NCI-H2171 treated with DMSO at 0.1 percent for 48 hours (cell line): ENCODE results near the gene DCP2.
"Not testable (repeated sequence)": the region's sequence is repeated elsewhere in the genome, so short reads cannot be mapped to it uniquely, and the experiment has no call there.

Experiments
- DNase-seq: peaks from one replicate; lab custom pipeline; 2025; lab: John Stamatoyannopoulos, UW

Gene DCP2

DNA sequence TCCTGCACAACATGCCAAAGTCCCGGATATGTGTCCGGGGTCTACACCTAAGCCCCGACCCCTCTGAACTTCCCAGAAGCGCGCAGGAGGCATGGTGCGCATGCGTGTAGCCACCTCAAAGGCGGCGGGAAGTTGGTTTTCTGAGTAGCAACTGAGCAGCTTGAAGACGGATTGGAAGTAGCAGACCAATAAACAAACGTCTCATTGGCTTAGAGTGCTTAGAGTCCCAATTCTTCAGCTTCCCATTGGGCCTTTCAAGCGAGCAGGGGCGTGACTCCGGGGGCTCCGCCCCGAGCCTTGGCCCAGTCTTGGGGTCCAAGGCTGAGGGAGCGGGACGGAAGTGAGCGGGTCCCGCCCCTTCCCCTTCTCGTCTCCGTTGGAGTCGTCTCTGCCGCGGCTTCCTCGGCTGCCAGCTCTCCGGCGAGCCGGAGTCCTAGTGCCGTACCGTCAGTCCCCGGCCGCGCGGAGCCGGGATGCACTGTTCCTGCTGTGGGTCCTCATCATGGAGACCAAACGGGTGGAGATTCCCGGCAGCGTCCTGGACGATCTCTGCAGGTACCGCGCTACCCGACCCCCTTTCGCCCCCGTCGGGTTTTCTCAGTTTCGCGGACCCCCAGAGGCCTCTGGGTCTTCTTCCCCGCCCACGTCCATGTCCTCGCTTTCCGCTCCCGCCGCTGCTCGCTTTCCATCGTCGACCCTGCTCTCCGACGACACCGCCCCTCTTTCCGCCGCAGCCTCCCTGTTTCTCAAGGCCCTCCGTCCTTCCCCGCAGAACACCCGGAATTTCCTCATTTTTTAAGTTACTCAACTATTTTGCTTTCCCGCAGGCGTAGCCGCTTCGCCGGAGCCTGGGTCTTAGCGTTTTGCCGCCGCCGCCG lies at the start of gene DCP2:
DCP2 (plus strand) TSS at position 367 of the 878 bp plus-strand sequence; CDS start at position 503, 136 bp downstream.
- DNase-seq, result peak; percentile 96

DNA sequence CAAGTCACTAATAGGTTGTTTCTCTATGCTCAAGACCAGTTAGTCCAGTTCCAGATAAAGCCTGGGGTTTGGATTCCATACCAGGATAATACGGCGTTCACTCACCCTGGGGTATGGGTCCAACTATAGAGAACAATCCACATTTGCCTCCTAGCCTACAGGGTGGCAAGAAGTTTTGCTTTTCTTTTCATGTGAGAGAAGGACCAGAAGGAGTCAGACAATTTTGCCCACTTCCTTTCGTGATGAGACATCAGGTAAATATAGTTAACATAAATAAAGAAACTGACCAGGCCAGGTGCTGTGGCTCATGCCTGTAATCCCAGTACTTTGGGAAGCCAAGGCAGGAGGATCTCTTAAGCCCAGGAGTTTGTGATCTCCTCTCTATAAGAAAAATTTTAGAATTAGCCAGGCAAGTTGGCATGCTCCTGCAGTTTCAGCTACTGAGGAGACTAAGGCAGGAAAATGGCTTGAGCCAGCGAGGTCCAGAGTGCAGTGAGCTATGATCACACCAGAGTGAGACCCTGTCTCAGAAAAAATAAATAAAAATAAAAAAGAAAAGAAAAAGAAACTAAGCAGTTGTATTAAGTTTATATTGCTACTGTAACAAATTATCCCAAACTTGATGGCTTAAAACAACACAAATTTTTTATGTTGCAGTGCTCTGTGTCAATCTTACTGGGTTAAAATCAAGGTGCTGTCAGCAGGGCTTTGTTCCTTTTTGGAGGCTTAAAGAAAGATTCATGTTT lies 47.1 kb upstream of the DCP2 start:
- no peak for DNase-seq

DNA sequence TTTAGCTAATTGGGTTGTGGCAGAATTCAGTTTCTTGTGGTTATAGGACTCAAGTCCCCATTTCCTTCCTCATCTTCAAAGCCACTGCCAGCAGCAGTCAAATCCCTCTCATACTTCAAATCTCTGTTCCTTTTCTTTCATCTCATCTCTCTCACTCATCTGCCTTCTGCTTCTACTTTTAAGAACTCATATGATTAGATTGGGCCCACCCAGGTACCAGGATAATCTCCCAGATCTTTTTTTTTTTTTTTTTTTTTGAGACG lies 46.6 kb upstream of the DCP2 start:
- no peak for DNase-seq

DNA sequence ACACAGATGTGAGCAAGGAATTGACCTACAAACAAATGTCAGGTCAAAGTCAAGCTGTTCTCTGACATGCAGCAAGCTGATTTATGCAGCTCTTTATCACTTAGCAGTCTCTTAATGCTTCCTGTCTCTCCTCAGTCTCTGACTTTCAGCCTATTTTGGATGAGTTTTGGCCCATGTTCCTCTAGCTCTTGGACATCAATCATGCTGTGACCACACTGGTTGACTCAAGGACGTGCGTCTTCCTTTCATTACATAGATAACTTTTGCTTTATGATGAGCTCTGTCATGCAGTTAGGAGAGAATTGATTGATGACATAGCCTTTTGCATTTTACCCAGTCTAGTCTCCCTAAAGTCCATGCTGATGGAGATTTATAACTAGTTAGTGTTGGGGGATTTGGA lies 45.1 kb upstream of the DCP2 start:
- no peak for DNase-seq

DNA sequence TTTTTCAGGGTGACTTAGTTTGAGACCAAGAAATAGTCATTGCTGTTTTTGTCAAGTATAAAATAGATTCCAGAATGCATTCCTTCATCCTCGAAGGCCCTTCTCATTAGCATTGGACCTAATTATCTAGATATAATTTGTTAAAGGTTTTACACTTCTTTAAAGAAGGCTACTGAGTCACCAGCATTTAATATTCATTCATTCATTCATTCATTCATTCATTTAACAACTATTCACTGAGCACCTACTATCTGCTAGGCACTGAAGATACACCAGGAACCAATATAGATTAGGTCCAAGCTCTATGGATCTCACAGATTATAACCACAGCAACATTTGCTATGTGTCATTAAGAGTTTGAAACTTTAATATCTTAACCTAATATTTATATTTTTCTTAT lies 43.5 kb upstream of the DCP2 start:
- no peak for DNase-seq

DNA sequence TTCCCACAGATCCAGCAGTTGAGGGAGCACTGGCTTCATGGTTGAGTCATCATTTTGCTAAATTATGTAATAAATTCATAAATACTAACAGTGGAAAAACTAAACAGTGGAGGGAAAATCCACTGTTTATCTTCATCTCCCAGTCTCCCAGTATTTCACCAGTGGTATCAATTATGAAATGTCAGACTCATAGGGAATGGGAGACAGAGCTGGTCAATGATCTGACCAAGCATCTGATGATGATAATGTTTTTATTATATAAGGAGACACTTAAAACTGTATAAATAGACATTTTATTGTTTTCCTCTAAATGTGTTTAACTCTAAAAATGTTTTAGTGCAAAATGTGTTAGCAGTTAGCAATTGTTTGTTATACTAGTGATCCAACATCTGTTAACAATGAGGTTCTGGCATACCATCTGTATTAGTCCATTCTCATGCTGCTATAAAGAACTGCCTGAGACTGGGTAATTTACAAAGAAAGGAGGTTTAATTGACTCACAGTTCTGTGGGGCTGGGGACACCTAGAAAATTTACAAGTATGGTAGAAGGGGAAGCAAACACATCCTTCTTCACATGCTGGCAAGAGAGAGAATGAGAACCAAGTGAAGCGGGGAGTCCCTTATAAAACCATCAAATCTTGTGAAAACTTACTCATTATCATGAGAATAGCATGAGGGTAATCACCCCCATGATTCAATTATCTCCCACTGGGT lies 42.8 kb upstream of the DCP2 start:
- no peak for DNase-seq

DNA sequence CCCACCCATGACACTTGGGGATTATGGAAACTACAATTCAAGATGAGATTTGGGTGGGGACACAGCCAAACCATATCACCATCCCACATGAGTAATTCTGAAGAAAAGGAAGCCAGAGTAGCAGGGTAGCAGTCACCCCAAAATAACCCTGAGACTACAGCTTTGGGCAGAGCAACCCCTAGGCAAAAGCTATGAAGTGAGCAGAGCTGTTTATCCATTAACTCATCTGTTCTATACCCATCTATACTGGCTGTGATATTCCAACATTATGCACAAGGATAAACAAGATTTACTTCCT lies 42.3 kb upstream of the DCP2 start:
- no peak for DNase-seq

DNA sequence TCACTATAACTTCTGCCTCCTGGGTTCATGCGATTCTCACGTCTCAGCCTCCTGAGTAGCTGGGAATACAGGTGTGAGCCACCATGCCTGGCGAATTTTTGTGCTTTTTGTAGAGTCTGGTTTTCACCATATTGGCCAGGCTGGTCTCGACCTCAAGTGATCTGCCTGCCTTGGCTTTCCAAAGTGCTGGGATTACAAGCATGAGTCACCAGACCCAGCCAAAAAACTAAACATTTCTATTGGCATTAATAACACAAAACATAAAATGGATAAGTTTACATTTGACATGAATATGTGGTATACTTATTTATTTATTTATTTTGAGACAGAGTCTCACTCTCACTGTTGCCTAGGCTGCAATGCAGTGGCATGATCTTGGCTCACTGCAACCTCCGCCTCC lies 40.9 kb upstream of the DCP2 start:
- DNase-seq, result no peak

DNA sequence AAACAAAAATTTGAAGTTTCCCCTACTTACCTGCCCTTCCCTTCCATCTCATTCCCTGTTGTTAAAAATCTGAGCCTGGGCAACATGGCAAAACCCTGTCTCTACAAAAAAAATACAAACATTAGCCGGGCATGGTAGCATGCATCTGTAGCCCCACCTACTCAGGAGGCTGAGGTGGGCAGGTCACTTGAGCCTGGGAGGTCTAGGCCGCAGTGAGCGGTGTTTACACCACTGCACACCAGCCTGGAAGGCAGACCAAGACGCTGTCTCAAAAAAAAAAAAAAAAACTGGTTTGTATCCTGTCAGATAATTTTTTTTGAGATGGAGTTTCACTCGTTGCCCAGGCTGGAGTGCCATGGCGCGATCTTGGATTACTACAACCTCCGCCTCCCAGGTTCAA lies 38.3 kb upstream of the DCP2 start:
- DNase-seq, result no peak

DNA sequence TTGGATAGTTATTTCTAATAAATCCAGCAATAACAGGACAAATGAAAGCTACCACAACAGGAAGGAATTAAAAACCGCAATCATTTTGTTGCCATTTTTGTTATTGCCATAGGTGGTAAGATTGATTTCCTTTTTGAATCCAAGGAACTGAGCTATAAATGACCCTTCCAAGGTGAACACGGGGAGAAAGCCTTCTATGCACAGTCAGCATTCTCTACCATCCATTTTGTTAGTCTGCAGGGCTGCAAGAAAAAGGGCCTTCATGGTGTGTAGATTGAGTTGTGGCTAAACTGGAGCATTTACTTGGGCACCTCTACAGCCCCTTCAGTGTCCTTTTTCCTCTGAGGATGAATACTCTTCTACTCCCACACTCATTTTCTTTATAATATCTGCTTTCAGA lies 35.9 kb upstream of the DCP2 start:
- DNase-seq, result no peak

DNA sequence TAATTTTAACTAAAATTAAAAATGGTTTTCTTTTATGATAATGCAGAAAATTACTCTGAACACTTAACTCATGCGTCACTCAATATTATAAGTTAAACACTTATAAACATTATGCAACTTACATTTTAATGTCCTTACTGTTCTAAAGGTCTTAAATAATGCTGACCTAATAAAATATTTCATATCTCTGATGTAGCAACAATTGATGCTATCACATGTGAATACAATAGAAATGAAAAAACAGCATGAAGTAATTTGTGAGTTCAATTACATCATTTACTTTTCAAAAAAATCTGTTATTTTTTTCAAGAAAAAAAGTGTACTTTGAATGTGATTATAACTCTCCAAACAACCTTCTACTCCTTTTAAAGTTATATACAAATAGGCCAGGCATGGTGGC lies 28.1 kb upstream of the DCP2 start:
- no peak for DNase-seq

DNA sequence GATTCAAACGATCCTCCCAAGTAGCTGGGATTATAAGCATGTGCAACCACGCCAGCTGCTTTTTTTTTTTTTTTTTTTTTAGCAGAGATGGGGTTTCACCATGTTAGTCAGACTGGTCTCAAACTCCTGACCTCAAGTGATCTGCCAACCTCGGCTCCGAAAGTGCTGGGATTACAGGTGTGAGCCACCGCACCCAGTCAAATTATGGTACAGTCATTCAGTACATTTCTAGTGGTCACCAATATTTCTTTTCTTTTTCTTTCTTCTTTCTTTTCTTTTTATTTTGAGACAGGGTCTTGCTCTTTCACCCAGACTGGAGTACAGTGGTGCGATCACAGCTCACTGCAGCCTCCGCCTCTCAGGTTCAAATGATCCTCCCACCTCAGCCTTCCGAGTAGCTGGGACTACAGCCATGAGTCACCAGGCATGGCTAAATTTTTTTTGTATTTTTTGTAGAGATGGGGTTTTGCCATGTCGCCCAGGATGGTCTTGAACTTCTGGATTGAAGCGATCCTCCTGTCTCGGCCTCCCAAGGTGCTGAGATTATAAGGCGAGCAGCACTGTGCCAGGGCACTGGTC lies 25.4 kb upstream of the DCP2 start:
- DNase-seq, result no peak

DNA sequence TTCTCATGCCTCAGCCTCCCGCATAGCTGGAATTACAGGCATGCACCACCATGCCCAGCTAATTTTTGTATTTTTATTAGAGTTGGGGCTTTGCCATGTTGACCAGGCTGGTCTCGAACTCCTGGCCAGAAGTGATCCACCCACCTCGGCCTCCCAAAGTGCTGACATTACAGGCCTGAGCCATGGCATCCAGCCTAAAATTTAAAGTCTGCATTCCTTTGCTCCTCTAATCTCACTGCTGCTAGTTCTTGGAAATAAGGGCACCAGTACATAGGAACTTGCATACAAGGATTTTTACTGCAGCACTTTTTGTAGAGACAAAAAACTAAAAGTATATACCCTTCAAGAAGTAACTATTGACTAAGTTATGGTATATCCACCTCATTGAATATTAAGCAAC lies 20.0 kb upstream of the DCP2 start:
- DNase-seq, result no peak

DNA sequence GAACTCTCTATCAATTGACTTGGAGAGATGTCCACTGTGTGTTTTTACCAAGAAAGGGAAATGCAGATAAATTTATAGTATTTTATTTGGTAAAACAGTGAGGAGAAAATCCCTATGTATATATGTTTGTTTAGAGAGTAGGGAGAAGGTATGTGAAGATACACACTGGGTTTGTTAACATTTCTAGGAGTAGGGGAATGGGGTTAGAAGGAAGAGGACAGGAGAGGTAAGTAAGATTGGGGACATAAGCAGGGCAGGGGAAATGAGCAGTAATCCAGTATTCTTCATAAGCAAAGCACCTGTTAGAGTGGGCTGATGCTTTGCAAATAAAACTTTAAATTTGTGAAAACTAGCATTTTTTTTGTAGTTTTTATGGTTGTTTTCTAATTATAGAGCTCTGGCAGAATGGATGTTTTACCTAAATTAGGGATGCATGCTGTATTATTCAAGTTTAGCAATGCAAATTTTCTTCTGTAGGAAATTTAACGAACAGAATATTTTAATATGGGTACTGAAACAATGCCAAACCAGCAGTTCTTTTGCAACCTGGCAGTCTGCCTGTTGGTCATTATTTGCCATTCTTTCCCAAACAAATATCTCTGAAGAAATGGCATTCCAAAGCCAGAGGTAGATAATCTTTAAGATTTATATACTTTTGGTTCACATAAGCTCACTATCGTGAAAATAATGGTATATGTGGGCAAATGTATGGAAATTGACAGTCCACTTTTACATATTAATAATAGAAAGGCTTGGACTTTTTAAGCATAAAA lies 19.4 kb upstream of the DCP2 start:
- no peak for DNase-seq

DNA sequence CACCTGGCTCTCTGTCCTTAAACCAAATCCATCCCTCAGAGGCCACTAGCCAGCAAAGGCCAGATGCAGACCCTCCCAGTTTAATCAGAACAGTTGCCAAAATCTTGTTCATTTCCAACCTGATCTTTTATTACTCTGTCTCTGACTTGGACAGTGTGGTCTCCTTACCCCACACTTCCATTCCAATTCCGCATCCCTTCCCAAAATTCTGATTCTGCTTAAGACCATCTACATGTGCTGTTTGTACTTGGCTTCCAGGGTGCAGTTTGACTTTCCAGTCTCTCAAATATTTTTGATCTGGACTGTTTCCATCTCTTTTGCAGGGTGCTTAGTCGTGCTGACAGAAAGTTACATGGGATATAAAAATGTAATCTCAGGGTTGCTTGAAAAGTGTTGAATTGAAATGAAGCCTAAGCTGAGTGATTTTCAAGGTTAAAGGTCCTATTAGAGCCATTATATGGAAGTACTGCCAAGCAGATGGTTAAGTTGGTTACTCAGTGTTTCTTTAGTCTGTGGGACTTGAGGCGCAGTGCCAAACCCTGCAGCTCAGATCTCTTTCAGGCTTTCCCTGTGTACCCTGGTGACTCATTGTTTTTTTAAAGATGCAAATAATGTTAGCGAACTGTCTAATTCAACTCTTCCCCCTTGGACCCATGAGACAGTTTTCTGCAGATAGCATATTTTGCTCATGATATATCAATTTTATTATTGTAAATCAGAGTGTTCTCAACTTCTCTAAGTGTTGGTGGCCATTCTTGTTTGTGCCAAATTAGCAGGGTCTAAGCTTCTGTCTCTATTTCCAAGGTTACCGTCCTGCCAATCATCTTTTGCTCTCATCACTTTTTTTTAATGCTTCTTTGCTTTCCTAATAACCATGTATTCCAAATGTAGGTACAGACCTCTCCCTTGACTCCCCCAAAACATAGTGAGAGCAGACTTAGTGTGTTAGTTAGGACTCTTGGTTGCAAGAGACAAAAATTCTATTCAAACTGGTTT lies 18.2 kb upstream of the DCP2 start:
- peak; percentile 72 for DNase-seq

DNA sequence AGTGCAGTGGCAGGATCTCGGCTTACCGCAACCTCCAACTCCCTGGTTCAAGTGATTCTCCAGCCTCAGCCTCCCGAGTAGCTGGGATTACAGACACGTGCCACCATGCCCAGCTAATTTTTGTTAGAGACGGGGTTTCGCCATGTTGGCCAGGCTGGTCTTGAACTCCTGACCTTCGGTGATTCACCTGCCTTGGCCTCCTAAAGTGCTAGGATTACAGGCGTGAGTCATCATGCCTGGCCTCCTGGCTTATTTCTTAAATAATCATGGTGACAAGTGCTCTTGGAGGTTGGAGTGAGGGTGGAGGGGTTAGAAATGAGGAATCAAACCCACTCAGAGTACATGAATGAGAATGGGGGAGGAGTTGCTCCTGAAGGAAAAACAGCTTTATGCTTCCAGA lies 16.7 kb upstream of the DCP2 start:
- peak; percentile 90 for DNase-seq

DNA sequence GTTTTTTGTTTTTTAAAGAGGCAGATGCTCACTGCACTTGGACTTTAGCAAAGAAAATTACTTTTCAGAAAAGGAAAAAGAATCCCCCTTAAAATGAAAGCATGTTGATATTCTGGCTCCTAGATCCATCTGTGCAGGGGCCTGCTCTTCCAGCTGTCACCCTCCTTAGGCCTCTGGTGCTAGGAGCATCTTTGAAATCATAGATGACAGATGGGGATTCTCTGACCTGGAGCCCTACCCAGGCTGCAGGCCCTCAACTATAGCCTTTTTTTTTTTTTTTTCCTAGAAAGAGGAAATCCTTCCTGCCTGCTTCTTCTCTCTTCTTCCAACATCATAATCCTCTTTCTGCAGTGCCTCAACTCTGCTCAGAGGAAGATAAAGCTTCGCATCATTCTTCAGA lies 16.3 kb upstream of the DCP2 start:
- DNase-seq, result peak; percentile 90

DNA sequence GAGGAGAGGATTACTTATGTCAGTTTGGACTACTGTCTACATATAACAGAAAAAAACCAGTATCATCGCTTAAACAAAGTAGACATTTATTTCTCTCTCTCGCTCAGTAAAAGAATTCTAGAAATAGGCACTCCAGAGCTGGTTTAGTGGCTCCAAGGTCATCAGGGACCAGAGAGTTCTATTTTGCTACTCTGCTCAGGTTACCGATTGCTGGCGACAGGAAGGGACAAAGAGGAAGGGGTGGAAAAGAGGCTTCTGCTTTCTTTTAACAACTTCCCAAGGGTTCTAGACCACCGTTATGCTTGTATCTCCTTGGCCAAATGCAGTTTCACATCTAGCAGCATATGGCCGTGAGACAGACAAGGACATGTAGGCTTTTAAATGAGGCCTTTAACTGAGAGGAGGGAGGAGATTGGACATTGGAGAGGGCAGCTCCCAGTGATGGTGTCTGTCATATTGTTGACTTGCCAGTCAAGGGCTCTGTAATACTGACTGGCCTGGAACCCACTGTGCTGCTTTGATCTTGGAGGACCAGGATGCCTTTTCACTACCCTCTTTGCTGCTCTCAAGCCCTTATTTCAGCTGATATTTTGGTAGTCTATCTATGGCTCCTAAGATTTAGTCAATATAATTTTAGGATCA lies 15.6 kb upstream of the DCP2 start:
- peak; percentile 21 for DNase-seq

DNA sequence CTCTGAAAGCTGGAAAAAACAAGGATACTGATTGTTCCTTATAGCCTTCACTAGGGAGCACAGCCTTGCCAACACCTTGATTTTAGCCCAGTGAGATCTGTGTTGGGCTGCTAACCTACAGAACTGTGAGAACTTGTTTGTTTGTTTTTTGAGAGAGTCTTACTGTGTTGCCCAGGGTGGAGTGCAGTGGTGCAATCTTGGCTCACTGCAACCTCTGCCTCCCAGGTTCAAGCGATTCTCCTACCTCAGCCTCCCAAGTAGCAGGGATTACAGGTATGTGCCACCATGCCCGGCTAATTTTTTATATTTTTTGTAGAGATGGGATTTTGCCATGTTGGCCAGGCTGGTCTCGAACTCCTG lies 13.2 kb upstream of the DCP2 start:
- not testable (repeated sequence) for DNase-seq

DNA sequence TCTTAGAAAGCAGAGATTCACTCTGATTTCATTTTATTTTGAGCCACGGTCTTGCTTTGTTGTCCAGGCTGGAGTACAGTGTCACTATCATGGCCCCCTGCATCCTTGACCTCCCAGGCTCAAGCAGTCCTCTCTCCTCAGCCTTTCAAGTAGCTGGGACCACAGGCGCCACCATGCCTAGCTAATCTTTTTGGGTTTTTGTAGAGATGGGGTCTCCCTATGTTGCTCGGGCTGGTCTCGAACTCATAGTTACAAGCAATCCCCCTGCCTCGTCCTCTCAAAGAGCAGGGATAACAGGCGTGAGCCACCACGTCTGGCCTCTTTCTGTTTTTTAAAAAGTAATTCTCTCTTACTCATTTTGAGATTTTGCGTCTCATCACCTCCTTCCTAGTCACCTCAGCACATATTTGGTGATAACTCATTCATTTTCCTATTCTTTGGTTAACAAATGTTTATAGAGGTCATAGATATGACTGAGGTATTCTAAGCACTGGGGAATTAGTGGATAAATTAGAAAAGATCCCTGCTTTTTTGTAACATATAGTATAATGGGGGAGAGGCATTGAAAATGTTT lies 10.8 kb upstream of the DCP2 start:
- no peak for DNase-seq
